Measurements from ENCODE around the gene UBN2.

The UBN2 gene

GRCh38 chr7:139345042-139345441 lies 114.0 kb downstream of the UBN2 start:
- DNase-seq (ENCODE audit: low read depth, low spot score) = no peak

- DNase-seq (ENCODE audit: low read depth, low spot score) = no peak
These were observed 120.0 kb downstream of the UBN2 start for GRCh38 chr7:139351027-139351426.

- no peak for DNase-seq (ENCODE audit: low read depth, low spot score)
These were observed 123.7 kb downstream of the UBN2 start for GRCh38 chr7:139354729-139355128.

GRCh38 chr7:139355320-139355719 lies 124.3 kb downstream of the UBN2 start:
- DNase-seq (ENCODE audit: low read depth, low spot score) = no peak
